ENCODE results near the gene KANTR.
"Not testable (repeated sequence)": the region's sequence is repeated elsewhere in the genome, so short reads cannot be mapped to it uniquely, and the experiment has no call there.

Gene KANTR

GRCh38 chrX:53133400-53133799 is 39.5 kb downstream of the KANTR start:
- DNase-seq, result no peak

GRCh38 chrX:53135581-53135980 is 41.6 kb downstream of the KANTR start:
- no peak for DNase-seq

GRCh38 chrX:53153581-53153980 is 59.6 kb downstream of the KANTR start:
- DNase-seq, result no peak

GRCh38 chrX:53155512-53156206 is 61.7 kb downstream of the KANTR start:
- no peak for DNase-seq

- DNase-seq, result no peak
These were observed 62.3 kb downstream of the KANTR start for GRCh38 chrX:53156207-53156596.

GRCh38 chrX:53159184-53159583 is 65.2 kb downstream of the KANTR start:
- no peak for DNase-seq

GRCh38 chrX:53160297-53160983 is 66.5 kb downstream of the KANTR start:
- no peak for DNase-seq

GRCh38 chrX:53163436-53163835 is 69.5 kb downstream of the KANTR start:
- DNase-seq, result no peak

- not testable (repeated sequence) for DNase-seq
These were observed 70.6 kb downstream of the KANTR start for GRCh38 chrX:53164566-53164965.

GRCh38 chrX:53166103-53166502 is 72.2 kb downstream of the KANTR start:
- DNase-seq, result no peak

- DNase-seq, result no peak
These were observed 77.4 kb downstream of the KANTR start for GRCh38 chrX:53171356-53171755.
